DOHH2 (cell line): ENCODE results near the gene CCDC91.

Experiments
- H3F3A ChIP-seq: fragments of 200-600 bp; sonication (generic), shearing (Covaris generic); 2 replicates; pipeline ENCODE4 v1.6.0; 2016; ENCODE audit warnings: antibody characterized with exemption, mild to moderate bottlenecking; ENCODE audit not compliant: control insufficient read depth, insufficient read depth
- H3K27ac ChIP-seq: fragments of 200-600 bp; sonication (generic); 2 replicates; pipeline ENCODE4 v1.5.1; 2014; ENCODE audit warnings: low read depth, mild to moderate bottlenecking, low read length, moderate library complexity
- H3K27me3 ChIP-seq: fragments of 200-600 bp; sonication (generic); 2 replicates; pipeline ENCODE4 v1.6.1; 2014; ENCODE audit warnings: mild to moderate bottlenecking, low read length, mixed read lengths; ENCODE audit not compliant: control insufficient read depth
- H3K36me3 ChIP-seq: fragments of 200-600 bp; sonication (generic); 2 replicates; pipeline ENCODE4 v1.6.1; 2014; ENCODE audit warnings: mild to moderate bottlenecking, low read length, moderate library complexity, mixed read lengths; ENCODE audit not compliant: control insufficient read depth
- H3K4me1 ChIP-seq: fragments of 200-600 bp; sonication (generic); 2 replicates; pipeline ENCODE4 v1.6.1; 2014; ENCODE audit warnings: mild to moderate bottlenecking, low read length, mixed read lengths; ENCODE audit not compliant: control insufficient read depth
- H3K4me2 ChIP-seq: fragments of 200-600 bp; sonication (generic); 2 replicates; pipeline ENCODE4 v1.6.0; 2014; ENCODE audit warnings: mild to moderate bottlenecking, low read length, moderate library complexity
- H3K4me3 ChIP-seq: fragments of 200-600 bp; sonication (generic); 2 replicates; pipeline ENCODE4 v1.5.1; 2014; ENCODE audit warnings: mild to moderate bottlenecking, low read length, mixed read lengths
- H3K79me2 ChIP-seq: fragments of 200-600 bp; sonication (generic); 2 replicates; pipeline ENCODE4 v1.6.1; 2014; ENCODE audit warnings: mild to moderate bottlenecking, low read length, mixed read lengths; ENCODE audit not compliant: control insufficient read depth
- H3K9me2 ChIP-seq: fragments of 200-600 bp; sonication (generic); replicated peaks from 2 replicates; pipeline ENCODE4 v1.6.1; 2014; ENCODE audit warnings: mild to moderate bottlenecking, low read length, mixed read lengths; ENCODE audit not compliant: control insufficient read depth
- H3K9me3 ChIP-seq: fragments of 200-600 bp; sonication (generic); 2 replicates; pipeline ENCODE4 v1.6.1; 2014; ENCODE audit warnings: antibody characterized with exemption, low read length, mixed read lengths; ENCODE audit not compliant: control insufficient read depth, insufficient read depth
- H4K20me1 ChIP-seq: fragments of 200-600 bp; sonication (generic); 2 replicates; pipeline ENCODE4 v1.6.0; 2014; ENCODE audit warnings: low read depth, mild to moderate bottlenecking, antibody characterized with exemption, low read length, moderate library complexity; ENCODE audit not compliant: control insufficient read depth, insufficient read depth
- CTCF ChIP-seq: fragments of 200-600 bp; sonication (generic); IDR thresholded peaks from one replicate; pipeline ENCODE4 v1.5.1; 2014; ENCODE audit warnings: antibody characterized with exemption, mild to moderate bottlenecking, low read depth, low read length; ENCODE audit not compliant: poor library complexity, severe bottlenecking
- EZH2phosphoT487 ChIP-seq: fragments of 200-600 bp; sonication (generic); IDR thresholded peaks from 2 replicates; pipeline ENCODE4 v1.6.1; 2017; ENCODE audit warnings: borderline replicate concordance, mild to moderate bottlenecking, antibody characterized with exemption, low read length, moderate library complexity, mixed read lengths

Gene CCDC91

DNA sequence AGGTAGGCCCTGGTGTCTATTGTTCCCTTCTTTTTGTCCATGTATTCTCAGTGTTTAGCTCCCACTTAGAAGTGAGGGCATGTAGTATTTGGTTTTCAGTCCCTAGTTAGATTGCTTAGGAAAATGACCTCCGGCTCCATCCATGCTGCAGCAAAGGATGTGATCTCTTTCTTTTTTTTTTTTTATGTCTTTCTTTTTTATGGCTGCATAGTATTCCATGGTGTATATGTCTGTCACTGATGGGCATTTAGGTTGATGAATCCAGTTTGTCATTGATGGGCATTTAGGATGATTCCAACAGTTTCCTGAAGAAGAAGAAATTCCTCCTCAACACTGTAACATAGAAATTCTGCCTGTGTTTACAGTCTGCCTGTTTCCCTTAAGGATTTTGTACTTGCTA is 231.1 kb downstream of the CCDC91 start:
- Histone ChIP-seq H3F3A (no peaks in the 10 kb centered on the region), H3K9me3 (no peaks in the 10 kb centered on the region), H3K79me2 (no peaks in the 10 kb centered on the region), H3K9me2 (no peaks in the 10 kb centered on the region), H3K4me2 (no peak overlapping the region), H4K20me1 (no peaks in the 10 kb centered on the region), H3K27ac (no peak overlapping the region), H3K4me3 (no peak overlapping the region), H3K27me3 (no peaks in the 10 kb centered on the region), H3K36me3 (no peaks in the 10 kb centered on the region), H3K4me1 (peaks cover 8% of the 10 kb centered on the region)
- TF ChIP-seq CTCF (no peak), EZH2phosphoT487 (no peak)

DNA sequence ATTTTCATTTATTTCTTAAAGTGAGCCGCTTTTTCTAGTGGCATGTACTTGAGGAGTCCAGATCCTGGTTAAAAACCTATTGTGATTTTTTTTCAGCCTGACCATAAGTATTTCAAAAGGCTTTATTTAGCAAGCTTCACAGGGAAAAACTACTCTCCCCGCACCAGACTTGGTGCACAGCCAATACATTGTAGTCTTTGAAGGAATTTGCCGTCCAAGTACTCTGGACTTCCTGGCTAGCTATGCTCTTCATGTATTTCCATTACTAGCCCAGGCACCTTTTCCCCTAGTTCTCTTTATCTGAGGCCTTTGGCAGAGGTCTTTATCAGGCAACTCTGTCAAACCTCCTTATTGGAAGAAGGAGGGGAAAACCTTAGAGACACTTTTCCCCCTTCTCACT is 234.7 kb downstream of the CCDC91 start:
- H3K27ac ChIP-seq = no peak overlapping the region
- H4K20me1 ChIP-seq = no peaks in the 10 kb centered on the region
- H3K9me3 ChIP-seq = no peaks in the 10 kb centered on the region
- no peaks in the 10 kb centered on the region for H3K9me2 ChIP-seq
- no peaks in the 10 kb centered on the region for H3K27me3 ChIP-seq
- peaks cover 8% of the 10 kb centered on the region for H3K4me1 ChIP-seq
- no peaks in the 10 kb centered on the region for H3K36me3 ChIP-seq
- no peaks in the 10 kb centered on the region for H3F3A ChIP-seq
- no peak overlapping the region for H3K4me2 ChIP-seq
- no peak overlapping the region for H3K4me3 ChIP-seq
- TF ChIP-seq CTCF = no peak
- TF ChIP-seq EZH2phosphoT487 = no peak
- H3K79me2 ChIP-seq = no peaks in the 10 kb centered on the region

DNA sequence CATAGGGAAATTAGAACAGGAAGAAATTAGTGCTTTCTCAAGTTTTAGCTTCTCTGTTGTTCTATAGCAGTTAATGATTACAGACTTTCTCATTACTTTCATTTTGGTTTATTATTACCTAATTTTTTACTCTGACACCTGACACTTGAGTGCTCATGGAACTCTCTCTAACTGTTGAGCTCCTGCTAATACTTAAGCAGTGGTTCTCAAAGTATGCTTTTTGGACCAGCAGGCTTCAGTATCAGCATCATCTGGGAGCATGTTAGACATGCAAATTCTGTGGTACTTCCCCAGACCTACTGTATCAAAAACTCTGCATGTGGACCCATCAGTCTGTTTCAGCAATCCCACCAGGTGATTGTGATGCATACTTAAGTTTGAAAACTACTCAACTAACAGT is 235.3 kb downstream of the CCDC91 start:
- no peaks in the 10 kb centered on the region for H3K79me2 ChIP-seq
- H3K9me2 ChIP-seq = no peaks in the 10 kb centered on the region

More for the DNA sequence above, 235.3 kb downstream of the CCDC91 start:
- Histone ChIP-seq H3K36me3 (no peaks in the 10 kb centered on the region), H3K27ac (no peak overlapping the region), H3F3A (no peaks in the 10 kb centered on the region), H3K4me2 (no peak overlapping the region), H3K4me1 (peaks cover 8% of the 10 kb centered on the region), H3K27me3 (no peaks in the 10 kb centered on the region), H3K4me3 (no peak overlapping the region), H4K20me1 (no peaks in the 10 kb centered on the region), H3K9me3 (no peaks in the 10 kb centered on the region)
- no peak for TF ChIP-seq CTCF
- no peak for TF ChIP-seq EZH2phosphoT487
